T-helper 9 cell (primary cell): ENCODE results near the gene GRK3.
"Not testable (repeated sequence)": the region's sequence is repeated elsewhere in the genome, so short reads cannot be mapped to it uniquely, and the experiment has no call there.

ENCODE experiments used
- DNase-seq: peaks from one replicate; pipeline ENCODE4 v3.0.0-alpha.2; 2020
- total RNA-seq, 2 donors: gene quantifications; one replicate each; lab custom pipeline; 2026; lab: John Stamatoyannopoulos, UW

Gene GRK3
- 2.6 to 2.7 reads per million in 2 donors for total RNA-seq

GRCh38 chr22:25564320-25564978 is at the start of gene GRK3:
GRK3 (plus strand) TSS chr22:25564675; CDS start chr22:25565041, 366 bp downstream.
- no peak for DNase-seq

DNA sequence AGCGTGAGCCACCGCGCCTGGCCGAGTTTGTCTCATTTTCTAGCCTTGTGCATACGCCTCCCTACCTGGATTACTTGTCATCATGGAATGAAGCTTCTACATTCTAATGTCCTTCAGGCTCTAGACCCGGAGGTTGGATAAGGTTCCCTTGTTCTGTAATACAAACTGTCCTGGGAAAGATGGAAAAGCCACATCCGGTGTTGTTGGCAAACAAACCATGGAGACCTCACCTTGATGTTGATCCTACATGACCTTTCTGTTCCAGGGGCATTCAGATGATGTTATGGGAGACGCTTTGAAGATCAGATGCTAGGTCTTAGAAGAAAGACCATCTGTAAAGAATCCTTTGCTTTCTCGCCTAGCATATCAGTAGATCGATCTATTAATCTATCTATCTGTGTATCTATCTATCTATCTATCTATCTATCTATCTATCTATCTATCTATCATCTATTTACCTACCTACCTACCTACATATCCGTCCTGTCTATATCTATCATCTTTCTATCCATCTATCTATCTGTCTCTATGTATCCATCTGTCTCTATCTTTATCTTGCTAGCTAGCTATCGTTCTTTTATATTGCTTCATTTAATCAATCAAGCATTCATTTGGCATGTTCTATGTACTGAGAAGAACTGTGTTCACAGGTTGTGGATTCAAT is 46.3 kb upstream of the GRK3 start:
- no peak for DNase-seq

DNA sequence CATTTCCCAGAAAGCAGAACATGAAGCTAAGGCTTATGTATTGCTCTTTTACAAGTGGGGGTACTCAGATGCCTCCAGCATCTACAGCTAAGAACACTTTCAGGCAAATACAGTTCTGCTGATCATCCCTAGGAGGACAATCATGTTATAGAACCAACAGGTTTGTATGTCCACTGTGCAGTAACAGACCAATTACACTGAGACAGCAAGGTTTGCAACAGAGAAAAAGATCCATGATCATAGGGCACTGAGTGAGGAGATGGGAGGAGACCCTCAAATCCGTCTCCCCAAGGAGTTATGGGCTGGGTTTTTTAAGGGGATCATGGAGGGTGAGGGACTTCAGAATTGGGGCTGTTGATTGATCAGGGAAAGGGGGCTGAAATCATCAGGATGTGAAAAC is 39.1 kb upstream of the GRK3 start:
- DNase-seq = no peak

DNA sequence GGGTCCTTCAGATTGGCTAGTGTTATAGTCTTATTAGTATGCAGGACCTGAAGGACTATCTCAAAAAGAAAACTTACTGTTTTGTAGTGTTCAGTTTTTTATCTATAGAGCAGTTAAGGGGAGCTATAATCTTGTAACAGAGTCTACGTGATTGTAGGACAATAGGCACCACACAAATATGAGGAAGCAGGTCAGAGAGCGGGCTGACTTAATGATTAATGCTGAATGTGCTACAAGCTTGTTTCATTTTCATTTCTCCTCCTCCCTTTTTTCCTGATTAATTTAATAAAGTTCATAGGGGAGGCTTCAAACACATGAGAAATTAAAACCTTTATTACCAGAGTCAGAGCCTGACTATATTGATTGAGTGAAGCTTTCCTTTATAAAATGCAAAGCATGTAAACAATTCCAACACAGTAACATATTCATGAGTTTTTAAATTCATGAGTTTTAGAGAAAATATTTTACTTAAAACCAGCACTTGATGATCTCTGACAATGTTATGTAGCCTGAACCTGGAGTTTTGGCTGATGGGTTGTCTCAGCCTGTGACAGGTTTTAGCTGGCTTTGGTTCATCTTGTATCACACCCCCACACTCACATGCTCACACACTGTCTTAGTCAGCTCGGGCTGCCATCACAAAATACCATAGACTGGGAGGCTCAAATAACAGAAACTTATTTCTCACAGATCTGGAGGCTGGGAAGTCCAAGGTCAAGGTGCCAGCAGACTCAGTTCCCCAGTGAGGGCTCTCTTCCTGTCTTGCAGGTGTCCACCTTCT is 38.5 kb upstream of the GRK3 start:
- not testable (repeated sequence) for DNase-seq

DNA sequence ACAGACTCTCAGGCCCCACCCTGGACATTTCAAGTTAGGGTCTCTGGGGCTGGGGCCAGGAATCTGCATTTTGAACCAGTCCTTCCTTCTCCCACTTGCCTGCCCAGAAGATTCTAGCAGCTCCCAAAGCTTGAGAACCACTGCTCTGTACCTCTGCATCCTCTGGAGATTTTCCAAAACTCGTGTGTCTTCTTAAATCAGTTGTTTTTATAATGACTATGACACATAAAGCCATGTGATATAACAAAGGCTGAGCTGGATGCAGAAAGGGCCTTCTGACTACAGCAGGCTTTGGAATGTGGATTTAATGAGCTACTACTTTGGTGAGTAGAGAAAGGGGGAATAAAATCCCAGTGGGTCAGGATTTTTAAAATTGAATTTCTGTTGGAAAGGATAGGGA is 37.5 kb upstream of the GRK3 start:
- not testable (repeated sequence) for DNase-seq

- not testable (repeated sequence) for DNase-seq
Measured at GRCh38 chr22:25528068-25528467, 36.4 kb upstream of the GRK3 start.

DNA sequence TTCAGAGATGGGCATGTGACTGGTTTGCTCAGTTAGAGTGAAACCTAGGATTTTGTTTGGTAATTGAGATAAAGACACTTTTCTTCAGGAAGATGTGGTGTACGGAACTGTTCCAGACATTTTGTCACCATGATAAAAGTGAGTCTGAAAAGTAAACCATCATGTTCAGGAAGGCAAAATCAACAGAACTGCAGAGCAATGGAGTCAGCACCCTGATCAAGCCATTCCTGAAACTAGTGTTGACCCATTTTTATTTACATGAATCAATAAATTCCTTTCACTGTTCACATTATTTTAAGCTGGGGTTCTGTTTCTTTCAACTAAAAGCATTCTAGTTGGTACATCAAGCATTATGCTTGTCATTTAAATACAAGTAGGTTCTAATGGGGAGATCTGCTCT is 35.4 kb upstream of the GRK3 start:
- DNase-seq = not testable (repeated sequence)

GRCh38 chr22:25529541-25530137 is 34.8 kb upstream of the GRK3 start:
- DNase-seq = not testable (repeated sequence)

GRCh38 chr22:25531677-25532076 is 32.8 kb upstream of the GRK3 start:
- not testable (repeated sequence) for DNase-seq

DNA sequence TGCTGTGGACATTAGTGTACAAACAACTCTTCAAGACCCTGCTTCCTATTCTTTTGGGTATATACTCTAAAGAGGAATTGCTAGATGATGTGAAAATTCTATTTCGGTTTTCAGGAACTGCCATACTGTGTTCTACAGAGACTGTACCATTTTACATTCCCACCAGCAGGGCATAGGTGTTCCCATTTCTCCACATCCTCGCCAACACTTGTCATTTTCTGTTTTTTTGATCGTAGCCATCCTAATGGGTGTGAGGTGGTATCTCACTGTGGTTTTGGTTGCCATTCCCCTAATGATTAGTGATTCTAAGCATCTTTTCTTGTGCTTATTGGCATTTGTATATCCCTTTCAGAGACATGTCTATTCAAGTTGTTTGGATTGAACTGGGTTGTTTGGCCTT is 29.8 kb upstream of the GRK3 start:
- no peak for DNase-seq

- DNase-seq = no peak
Measured at GRCh38 chr22:25536589-25536988, 27.9 kb upstream of the GRK3 start.

- DNase-seq = no peak
Measured at GRCh38 chr22:25540166-25540907, 24.1 kb upstream of the GRK3 start.

- no peak for DNase-seq
Measured at GRCh38 chr22:25540908-25541660, 23.4 kb upstream of the GRK3 start.

- DNase-seq = no peak
Measured at GRCh38 chr22:25542191-25542590, 22.3 kb upstream of the GRK3 start.

- no peak for DNase-seq
Measured at GRCh38 chr22:25542720-25543402, 21.6 kb upstream of the GRK3 start.

GRCh38 chr22:25545146-25545545 is 19.3 kb upstream of the GRK3 start:
- no peak for DNase-seq

DNA sequence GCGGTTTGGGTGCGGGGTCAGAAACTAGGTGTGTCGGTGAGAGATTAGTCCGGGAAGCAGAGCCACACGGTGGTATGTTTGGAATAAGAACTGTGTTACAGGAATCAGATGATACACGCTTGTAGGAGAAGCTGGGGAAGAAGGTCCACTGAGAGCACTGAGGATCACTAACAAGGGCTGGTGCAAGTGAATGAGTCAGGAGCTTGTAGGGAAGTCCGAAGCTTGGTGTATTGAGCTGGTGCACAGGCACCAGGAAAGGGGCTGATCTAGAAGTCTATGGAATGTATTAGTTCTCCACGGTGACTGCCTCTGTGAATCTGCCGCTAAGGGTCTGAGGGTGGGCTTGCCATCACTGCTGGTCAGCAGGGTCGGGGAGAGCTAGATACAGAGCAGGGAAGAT is 18.8 kb upstream of the GRK3 start:
- DNase-seq = no peak

GRCh38 chr22:25546242-25546641 is 18.2 kb upstream of the GRK3 start:
- no peak for DNase-seq

DNA sequence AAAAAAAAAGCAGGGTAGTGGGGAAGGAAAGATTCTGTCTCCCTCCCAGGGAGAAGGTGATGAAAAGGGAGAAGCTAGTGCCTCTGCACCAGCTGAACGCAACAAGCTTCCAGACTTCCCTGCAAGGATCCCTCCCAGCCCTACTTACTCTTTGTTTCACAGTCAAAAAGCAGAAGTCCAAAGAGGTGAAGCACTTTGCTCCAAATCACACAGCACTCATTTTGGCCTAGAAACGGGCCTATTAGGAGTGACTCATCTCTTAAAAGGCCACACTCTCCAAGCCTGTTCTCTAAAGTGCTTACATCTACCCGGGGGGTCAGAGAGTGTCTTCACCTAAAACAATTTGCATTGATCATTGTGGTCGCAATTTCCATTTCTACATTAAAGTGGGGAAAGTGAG is 17.7 kb upstream of the GRK3 start:
- no peak for DNase-seq

DNA sequence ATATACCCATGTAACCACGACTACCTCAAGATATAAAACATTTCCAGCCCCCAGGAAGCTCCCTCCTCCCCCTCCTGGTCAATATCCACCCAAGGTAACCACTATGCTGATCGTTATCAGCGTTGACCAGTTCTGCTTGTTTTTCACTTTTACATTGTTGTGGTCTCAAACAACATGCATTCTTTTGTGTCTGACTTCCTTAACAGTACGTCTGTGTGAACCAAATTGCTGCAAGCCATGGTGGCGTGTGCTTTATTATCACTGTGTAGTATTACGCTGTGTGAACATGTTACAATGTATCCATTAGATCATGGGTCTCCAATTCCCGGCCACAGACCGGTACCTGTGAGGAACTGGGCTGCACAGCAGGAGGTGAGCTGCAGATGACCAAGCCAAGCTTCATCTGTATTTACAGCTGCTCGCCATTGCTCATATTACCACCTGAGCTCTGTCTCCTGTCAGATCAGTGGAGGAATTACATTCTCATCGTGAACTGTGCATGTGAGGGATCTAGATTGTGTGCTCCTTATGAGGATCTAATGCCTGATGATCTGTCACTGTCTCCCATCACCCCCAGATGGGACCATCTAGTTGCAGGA is 15.5 kb upstream of the GRK3 start:
- no peak for DNase-seq

DNA sequence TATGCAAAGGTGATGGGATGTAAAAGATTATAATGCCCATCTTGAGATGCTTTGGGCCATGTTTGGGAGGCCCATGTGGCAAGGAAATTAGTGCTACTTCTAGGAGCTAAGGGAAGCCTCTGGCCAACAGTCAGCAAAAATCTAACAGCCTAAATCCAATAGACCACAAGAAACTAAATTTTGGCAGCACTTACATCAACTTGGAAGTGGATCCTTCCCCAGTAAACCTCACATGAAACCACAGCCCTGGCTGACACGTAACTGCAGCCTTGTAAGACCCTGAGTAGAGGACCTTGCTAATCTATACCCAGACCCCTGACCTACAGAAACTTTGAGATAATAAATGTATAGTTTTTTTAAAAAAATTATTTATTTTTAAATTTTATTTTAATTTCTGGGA is 13.1 kb upstream of the GRK3 start:
- no peak for DNase-seq
